NT2/D1 (cell line): ENCODE data around the gene PNPLA6.

Experiments used
- YY1 ChIP-seq: IDR thresholded peaks from 2 replicates; pipeline ENCODE4 v1.6.1; 2011; ENCODE audit not compliant: insufficient read length, insufficient read depth
- ZNF274 ChIP-seq: IDR thresholded peaks from 2 replicates; pipeline ENCODE4 v1.6.1; 2011; ENCODE audit warnings: mild to moderate bottlenecking, low read depth, low read length

DNA sequence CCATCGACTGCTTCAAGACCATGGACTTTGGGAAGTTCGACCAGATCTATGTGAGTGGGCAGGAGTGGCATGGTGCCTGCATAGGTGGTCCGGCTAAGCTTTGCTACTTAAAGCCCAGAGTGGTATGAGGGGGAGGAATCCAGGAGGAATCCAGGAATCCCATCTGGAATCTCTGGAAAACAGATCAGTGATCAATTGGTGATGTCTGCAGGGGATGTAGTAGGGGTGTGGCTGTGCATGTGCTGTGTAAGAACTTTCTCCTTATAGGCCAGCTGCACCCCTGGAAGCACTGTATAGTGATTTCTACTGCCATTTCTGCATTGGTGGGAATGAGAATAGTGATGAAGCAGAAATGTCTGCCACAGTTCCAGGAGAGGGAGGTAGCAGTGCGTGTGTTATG lies 23.6 kb downstream of the PNPLA6 start:
- TF ChIP-seq ZNF274 (no peak), YY1 (no peak)
